ENCODE measurements around the gene TEX12.
"Not testable (repeated sequence)": the region's sequence is repeated elsewhere in the genome, so short reads cannot be mapped to it uniquely, and the experiment has no call there.

The TEX12 gene, protein sequence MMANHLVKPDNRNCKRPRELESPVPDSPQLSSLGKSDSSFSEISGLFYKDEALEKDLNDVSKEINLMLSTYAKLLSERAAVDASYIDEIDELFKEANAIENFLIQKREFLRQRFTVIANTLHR

DNA sequence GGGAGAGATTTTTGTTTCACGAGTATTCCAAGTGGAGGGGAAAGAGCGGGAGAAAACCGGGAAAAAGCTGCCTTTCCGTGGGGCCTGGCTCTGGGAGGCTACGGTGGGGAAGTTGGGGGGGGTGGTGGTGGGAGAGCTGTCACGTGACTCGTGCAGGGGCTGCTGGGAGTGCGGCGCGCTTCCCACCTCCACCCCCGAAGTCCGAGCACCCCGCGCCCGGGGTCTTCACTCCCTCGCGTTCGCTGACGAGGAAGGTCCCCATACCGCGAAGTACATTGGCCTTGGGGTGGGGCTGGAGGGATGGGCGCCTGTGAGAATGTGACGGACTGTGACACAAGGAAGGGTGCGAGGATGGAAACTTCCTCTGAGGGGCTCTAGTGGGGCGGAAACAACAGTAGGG is at the start of gene TEX12:
Gene TEX12, plus strand, starts transcription at position 228 of the 400 bp plus-strand sequence. CDS start 1,897 bp downstream, outside the sequence.
- DNase-seq: no peak

DNA sequence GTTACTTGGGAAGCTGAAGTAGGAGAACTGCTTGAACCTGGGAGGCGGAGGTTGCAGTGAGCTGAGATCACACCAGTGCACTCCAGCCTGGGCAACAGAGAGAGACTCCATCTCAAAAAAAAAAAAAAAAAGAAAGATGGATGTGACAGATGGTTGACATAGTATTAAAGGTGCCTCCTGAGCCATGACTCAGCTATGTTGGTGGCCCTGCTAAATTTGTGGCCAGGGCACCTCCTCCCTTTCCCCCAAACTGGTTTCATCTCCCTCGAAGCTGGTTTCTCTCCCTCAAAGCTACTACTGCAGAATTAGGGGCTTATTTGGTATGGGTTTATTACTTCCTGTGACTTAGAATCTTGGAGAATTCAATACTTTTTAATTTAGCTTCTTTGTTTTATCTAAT is 49.0 kb upstream of the TEX12 start:
- DNase-seq: no peak

DNA sequence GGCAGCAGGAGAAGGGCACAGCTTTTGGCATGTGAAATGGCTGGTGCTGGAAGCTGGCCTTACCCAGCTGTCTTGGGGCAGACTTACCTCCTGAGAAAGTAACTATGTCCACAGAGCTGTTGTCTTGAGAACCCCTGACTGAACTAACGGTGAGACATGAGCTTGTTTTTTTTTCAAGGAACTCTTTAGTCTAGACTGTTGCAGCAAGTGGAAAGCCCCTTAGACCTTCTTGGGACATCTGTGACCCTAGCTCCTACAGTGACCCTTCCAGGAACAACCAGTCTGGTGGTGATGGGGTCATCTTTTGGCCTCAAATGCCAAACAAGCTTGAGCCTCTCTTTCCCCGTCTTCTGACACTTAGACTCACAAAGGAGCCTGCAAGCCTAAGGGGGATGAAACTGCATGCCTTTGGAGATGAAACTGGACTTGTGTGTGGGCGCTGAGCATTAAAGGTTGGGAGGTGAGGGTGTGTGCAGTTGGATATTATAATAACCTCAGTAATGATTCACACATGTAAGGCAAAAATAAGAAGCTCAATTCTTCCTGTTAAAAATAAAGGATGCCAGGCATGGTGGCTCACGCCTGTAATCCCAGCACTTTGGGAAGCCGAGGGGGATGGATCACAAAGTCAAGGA is 45.1 kb upstream of the TEX12 start:
- no peak for DNase-seq

DNA sequence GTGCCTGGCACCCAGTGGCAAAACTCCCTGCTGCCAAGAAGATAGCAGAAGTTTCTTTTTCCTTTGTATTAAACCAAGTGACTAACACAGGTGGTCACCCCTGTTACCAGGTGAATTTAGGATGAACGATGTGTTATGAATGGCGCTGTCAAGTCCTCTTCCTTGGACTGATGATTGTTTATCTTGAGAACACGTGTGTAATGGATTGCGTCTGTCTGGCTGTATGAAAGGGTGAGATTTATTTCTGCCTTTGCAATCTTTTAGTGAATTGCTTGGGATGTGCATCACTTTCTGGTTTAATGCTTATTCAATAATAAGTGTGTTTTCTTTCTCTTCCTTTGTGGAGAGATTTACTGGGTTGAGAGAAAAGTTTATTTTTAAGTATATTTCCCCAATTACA is 44.0 kb upstream of the TEX12 start:
- DNase-seq: no peak

DNA sequence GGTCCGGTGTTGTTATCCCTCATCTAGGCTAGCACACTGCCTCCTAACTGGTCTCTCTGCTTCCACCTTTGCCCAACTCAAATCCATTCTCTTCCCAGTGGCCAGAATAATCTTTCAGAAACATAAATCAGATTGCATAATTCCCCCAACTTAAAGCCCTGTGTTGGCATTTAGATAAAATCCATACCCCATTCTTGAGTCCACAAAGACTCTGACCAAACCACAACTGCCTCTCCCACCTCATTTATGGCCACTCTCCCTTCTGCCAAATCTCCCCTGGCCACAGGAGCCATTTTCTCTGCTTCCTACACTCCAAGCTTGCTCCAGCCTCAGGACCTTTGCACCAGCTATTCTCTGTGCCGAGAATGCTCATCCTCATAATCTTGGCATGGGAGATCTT is 40.1 kb upstream of the TEX12 start:
- DNase-seq: no peak

DNA sequence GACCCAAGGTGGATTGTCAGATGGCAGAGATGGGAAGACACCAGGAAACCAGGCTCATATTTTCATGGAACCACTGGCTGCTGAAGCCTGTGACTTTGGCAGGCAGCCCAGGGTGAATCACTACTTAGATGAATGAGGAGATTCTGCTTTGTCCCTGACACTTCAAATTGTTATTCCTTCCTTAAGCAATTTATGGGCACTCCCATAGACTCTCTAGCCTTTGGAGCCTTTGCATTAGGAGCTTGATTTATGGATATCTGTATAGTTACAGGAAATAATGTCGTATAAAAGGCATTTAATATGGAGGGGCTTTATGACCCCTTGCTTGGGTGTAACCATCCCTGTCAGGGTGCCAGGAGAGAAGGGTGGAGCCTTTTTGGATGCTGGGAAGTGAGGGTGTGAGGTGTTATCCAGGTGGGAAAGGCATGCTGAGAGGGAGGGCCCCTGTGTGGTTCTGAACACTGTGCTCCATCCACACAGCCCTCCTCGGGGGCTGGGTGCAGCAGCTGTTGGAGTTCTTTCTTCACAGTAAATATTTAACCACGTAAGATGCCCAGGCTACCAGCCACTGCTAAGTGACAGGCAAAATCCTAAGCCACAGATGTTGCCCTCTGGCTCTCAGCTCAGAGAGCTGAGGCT is 38.6 kb upstream of the TEX12 start:
- DNase-seq: peak in 4 of 14 donors; percentile 5 to 51 (median 24)

DNA sequence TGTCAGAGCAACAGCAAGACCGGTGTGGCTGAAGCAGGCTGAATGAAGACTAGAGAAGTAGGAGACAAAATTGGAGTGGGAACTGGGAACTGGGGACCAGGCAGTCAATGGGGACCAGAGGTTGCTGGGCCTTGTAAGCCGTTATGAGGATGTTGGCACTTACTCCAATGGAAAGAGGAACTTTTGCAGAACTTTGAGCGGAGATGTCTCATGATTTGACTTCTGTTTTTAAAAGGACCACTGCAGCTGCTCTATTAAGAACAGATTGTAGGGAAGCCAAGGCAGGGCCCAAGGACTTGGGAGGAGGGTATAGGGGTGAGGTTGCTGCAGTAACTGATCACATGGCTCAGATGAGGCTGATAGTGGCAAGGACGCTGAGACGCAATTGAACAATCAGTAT is 37.5 kb upstream of the TEX12 start:
- peak in 5 of 14 donors; percentile 9 to 40 (median 22) for DNase-seq

DNA sequence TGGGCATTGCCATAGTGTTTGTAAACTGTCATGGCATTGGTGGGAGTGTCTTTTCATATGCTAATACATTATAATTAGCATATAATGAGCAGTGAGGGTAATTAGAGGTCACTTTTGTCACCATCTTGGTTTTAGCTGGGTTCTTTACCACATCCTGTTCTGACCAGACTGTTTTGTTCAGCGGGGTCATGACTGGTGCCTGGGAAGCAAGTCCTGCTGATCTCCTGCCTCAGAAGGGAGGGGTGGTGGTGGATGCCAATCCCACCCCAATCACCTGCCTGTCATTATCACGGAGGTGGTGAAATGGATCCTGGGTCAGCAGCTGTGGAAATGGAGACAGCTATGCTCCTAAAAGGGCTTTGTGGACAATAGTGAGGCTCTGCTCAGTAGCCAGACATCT is 34.4 kb upstream of the TEX12 start:
- DNase-seq: no peak

DNA sequence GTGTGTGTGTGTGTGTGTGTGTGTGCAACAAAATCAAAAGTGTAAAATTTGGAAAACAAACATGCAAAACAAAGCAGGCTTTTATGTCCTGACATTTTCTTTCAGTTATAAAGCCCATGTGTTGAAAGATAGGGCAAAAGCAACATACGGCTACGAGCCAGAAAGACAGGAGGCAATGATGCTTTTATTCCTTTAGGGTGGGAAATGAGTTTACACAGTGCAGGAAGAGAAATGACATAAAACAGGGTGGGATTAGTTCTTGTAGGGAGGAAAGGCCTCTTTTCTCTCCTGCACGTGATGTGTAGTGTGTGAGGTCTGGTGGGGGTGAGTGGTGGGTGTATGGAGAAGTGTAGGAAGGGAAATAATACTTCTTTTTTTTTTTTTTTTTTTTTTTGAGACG is 32.7 kb upstream of the TEX12 start:
- DNase-seq: no peak

DNA sequence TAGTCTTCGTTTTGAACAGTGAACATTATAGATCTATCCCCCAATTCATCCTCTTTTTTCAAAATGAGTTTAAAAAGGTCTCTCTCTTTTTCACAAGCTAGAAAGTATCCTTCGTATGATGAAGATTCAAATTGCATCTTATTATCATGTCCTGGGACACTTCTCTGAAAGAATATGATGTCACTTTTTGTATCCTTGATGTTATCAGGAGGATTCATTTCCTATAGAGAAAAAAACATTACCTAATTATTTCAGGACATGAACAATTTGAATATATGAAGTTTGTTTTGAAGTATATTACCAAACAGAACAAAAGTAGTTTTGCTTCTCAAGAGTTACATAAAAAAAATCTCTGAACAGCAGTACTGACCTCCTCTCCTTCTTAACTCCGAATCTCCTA is 23.6 kb upstream of the TEX12 start:
- DNase-seq: no peak

DNA sequence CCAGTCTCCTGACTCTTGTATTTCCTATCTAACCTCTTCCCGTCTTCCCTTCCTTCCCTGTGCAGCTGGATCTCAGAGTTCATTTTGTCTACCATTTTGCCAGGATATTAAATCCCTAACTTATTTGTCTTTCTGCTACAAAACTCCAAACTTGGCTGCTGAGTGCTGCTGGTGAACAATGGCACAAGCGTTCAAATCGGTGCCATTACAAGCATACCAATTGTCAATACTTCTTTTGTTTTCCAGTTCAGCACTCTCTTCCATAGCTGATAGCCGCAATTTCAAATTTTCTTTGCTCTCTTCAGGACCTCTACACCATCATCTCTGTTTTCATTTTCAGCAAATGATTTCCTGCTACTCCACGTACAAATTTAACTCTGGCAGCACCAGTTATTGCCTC is 16.7 kb upstream of the TEX12 start:
- peak in 3 of 14 donors; percentile 10 to 30 (median 12) for DNase-seq

DNA sequence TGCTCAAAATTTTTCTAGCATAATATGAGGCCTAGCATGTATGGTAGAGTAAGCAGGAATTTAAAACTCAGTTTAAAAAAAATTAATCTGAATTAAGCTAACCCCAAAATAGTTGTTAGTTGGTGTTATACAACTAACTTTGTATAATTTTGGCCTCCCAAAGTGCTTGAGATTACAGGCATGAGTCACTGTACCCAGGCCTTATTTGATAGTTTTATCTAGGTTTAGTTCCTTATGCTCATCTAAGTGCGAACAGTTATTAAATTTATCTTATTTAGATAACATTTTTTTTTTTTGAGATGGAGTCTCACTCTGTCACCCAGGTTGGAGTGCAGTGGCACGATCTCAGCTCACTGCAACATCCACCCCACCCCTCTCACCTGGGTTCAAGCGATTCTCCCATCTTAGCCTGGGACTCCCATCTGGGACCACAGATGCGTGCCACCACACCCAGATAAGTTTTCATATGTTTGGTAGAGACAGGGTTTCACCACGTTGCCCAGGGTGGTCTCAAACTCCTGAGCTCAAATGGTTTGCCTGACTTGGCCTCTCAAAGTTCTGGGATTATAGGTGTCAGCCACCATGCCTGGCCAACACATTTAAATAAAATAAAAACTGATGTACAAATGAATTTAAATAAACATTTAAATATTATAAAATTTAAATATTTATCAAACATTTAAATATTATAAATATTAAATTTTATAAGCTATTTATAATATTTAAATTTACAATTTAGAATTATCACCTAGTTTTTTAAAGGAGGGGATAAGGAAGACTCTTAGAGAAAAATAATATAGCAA is 10.8 kb upstream of the TEX12 start:
- DNase-seq: no peak

DNA sequence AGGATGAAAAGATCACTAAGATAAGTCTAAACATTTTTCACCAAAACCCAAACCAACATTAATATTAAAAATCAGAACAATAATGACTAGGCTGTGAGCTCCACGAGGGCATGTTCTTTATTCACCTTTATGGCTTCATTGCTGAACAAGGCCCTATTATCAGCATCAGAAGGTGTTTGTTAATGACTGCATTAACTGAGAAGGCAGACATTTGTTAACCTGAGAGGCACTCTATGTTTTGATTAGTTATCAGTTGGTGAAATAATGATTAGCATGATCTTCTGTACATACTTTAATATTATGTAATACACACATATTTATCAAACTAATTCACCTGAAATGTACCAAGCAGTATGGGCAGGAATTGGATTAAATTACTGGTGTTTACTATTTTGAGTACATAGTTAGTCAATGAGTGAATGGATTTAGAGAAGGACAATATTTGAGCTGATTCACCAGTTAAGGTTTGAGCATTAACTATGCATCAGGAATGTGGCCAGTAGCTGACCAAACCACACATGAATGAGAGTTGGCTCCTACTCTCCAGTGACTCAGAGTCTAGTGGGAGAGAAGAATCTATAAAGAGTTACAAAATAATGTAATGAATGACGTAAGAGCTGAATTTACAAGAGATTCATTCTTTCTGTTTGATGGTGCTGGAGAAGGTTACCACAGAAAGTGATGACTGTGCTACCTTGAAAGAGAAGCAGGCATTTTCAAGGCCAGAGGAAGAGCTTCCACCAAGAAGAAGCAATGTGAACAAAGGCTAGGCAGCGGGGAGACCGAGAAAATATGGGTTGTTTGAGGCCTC is 10.0 kb upstream of the TEX12 start:
- no peak for DNase-seq

DNA sequence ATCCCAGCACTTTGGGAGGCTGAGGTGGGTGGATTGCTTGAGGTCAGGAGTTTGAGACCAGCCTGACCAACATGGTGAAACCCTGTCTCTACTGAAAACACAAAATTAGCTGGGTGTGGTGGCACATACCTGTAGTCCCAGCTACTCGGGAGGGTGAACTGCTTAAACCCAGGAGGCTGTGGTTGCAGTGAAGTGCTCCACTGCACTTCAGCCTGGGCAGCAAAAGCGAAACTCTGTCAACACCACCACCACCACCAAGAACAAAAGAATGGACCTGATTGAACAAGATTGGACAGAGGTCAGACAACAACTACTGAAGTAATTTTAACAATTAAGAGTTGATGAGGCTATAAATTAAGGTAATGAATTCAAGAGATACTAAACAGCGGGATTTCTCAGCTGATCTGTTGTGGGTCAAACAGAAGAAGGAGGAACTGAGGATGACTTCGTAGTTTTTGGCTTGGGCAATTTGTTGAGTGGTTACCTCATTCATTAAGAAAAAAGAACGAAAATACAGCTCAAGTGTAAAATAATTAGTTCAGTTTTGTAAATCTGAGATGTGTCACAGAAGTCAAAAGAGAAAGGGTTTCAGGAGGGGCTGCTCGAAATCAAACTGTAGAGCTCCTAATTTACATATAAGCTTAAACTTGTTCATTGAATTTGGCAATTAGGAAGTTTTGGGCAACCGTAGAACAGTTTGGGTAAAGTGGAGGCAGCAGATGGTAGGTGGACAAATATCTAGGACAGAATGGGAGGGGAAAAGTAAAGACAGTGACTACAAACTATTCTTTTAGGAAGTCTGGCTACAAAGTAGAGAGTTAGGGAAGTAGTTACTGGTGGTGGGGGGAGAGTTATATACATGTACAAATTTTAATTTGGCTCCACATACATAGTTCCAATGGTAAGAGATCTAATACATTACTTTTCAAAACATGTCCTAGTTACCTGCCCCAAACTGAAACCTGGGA is 7.8 kb upstream of the TEX12 start:
- DNase-seq: no peak

DNA sequence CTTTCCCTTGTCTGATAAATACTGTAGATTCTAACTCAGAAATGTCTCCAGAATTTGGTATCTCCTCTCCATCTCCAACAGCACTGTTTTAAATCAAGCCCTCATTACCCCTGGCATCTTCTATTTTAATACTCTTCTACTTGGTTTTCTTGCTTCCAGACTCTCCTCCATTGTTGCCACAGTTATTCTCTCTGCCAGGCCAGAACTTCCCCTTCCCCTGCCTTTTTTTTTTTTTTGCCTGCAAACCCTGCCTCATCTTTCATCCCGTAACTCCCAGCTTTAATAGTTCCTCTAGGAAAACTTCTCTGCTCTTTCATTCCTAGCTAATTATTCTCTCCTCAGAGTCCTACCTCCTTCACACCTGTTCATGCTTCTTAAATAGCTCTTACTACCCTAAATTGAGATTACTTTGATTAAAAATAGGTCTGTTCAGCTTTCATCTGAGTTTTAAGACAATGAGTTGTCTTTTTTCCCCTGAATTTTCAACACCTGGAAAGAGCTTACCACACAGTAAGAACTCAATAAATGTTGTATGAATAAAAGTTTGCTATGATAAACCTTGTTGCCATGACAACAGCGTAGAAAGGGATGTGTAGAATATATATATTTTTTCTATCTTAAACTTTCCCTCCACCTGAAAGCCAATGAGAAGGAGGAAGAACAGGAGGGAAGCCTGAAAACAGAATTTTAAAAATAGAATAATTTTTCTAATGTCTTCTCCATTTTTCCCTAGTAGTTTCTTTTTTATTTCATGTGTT is 6.9 kb upstream of the TEX12 start:
- no peak for DNase-seq

DNA sequence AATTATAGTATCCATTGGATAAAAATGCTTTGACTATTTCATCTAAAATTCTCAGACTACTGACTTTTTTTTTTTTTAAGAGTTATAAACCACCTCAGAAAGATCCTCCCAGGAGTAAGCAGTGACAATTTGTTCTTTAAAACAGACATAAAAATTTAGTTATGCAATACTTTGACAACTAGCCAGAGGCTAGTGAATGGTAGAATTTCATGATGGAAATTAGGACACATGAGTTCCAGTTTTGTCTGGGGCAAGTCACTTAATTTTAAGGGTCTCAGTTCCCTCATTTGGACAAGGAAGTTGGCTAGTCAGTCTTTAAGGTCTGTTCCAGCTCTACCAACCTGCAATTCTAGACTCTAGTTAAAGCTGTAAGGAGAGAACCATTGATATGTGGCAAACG is 6.2 kb upstream of the TEX12 start:
- DNase-seq: no peak

DNA sequence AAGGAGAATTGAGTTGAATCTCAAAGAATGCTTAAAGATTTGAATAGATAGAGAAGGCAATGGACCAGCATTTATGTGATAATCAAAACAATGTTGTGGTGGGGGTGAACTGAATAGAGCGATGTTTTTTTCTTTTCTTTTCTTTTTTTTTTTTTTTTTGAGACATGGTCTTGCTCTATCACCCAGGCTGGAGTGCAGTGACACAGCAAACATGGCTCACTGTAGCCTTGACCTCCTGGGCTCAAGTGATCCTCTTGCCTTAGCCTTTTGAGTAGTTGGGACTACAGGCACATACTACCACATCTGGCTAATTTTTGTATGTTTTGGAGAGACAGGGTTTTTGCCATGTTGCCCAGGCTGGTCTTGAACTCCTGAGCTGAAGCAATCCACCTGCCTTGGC is 5.0 kb upstream of the TEX12 start:
- not testable (repeated sequence) for DNase-seq

DNA sequence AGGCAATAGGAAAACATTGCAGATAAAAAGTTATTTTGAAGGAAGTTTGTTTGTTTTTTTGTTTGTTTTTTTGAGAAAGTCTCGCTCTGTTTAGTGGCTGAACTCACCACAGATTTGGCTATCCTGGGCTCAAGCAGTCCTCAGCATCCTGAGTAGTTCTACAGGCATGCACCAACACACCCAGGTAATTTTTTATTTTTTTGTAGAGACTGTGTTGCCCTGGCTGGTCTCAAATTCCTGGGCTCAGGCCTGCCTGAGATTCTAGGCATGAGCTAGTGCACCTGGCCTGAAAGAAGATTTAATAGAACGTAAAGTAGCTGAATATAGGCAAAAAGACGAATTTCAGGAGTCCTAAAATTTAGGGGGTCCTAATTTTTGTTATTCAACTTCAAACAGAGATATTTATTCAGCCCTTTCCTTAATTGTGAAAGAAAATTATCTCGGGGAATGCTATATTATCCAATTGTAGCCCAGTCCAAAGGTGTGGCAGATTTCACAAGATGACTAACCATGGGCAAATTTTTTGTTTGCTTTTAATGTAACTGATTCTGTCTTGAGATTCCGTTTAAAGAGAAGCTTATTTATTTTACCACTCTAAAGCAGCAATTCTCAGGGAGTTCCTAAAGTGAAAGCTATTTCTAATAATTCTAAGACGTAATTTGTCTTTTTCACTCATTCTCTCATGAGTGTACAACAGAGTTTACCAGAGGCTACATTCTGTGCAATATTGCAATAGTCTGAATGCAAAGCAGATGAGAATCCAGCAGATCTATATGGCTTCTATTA is 4.2 kb upstream of the TEX12 start:
- DNase-seq: no peak

DNA sequence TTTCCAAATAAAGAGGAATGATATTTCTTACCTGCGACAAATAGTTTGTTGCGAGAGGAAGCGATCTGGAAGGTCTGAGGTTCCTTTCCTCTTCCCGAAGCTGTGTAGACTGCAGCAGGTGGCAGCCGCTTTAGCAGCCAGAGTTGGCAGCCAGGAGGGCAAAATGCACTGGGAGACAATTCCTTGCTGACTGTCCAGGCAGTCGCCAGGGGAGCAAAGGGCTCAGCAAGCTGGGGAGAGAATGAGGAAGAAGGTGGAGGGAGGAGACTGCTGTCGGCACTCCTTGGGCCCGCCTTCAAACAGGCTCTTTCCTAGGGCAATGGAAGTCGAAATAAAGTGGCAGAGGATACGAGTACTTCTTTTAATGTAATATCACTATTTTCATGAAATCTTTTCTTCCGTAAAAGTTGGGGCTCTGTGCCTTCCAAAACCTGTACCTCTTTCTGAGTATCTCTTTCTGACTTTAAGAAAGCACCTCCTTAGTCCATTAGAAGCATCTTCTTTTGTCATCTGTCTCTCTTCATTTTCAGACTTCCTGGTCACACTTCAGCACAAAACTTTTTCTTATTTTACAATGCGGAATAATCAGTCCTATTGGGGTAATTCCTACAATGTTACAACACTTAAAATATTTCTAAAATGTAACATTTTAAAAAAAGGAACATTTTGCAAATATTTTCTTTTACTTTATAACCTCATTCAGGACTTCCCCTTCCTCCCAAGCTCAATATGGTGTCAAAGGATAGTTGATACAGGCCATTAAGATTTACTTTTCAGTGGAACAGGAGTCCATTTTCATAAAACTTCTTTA is 3.1 kb upstream of the TEX12 start, which contains the start of gene IL18:
Gene IL18, minus strand, starts transcription at position 220 of the 811 bp plus-strand sequence. CDS start 9,041 bp downstream, outside the sequence.
- DNase-seq: peak in 4 of 14 donors; percentile 11 to 23 (median 18)

Measured in C1 segment of cervical spinal cord (tissue), 14 donors.